Panc1 (cell line): ENCODE data around the gene SPATA31C1. TPM values are rescaled to one million over a fixed set of nuclear protein-coding genes. Genes with fewer than 3 reads are reported as not detected.

Experiments used
- ATAC-seq: fragments of 200-7000 bp; cut with Tn5 transposase; 2 replicates; pipeline ENCODE4 v1.9.1; 2020; ENCODE audit warnings: mild to moderate bottlenecking, moderate library complexity
- BruUV-seq: library from RNA; stranded (reverse); fragments of 400-500 nt; replicated peaks from 2 replicates; lab custom pipeline; 2021; lab: Mats Ljungman, UMichigan
- CTCF ChIA-PET: fragments of 300-600 bp; sonication (Branson Sonifier 250); formaldehyde crosslinking; loops from one replicate; lab custom pipeline; 2022; ENCODE audit warnings: antibody characterized with exemption; lab: Charles Lee
- POLR2A ChIA-PET: fragments of 300-600 bp; sonication (Branson Sonifier 250); formaldehyde crosslinking; loops from one replicate; lab custom pipeline; 2022; ENCODE audit warnings: antibody characterized with exemption; lab: Charles Lee
- DNase-seq: peaks from one replicate; pipeline ENCODE4 v3.0.0-alpha.2; 2010; ENCODE audit warnings: low read depth, low spot score
- H3K27ac ChIP-seq: 2 replicates; pipeline ENCODE4 v1.5.1; 2011; ENCODE audit warnings: mild to moderate bottlenecking, low read length, inconsistent platforms
- H3K27me3 ChIP-seq: fragments of 200-500 bp; sonication (Bioruptor generic); 2 replicates; pipeline ENCODE4 v1.6.0; 2014; ENCODE audit warnings: low read length, inconsistent platforms; ENCODE audit not compliant: control insufficient read depth, insufficient read depth
- H3K36me3 ChIP-seq: fragments of 200-500 bp; sonication (Bioruptor generic); 2 replicates; pipeline ENCODE4 v1.5.1; 2014; ENCODE audit warnings: inconsistent platforms, mild to moderate bottlenecking, low read length, moderate library complexity; ENCODE audit not compliant: control insufficient read depth, insufficient read depth
- H3K4me1 ChIP-seq: 2 replicates; pipeline ENCODE4 v1.5.1; 2011; ENCODE audit warnings: inconsistent platforms, mild to moderate bottlenecking, low read length, moderate library complexity; ENCODE audit not compliant: control insufficient read depth, insufficient read depth
- H3K4me3 ChIP-seq, 2 experiments: 2 replicates each; pipeline ENCODE4 v1.5.1; 2011 to 2012; ENCODE audit warnings: low read depth in 2 of 2, low read length in 2 of 2, mild to moderate bottlenecking in 2 of 2, inconsistent platforms in 1 of 2, moderate library complexity in 1 of 2
- H3K9me3 ChIP-seq: fragments of 200-500 bp; sonication (Bioruptor generic); 2 replicates; pipeline ENCODE4 v1.5.1; 2014; ENCODE audit warnings: low read depth, mild to moderate bottlenecking, inconsistent platforms, low read length, moderate library complexity; ENCODE audit not compliant: control insufficient read depth, insufficient read depth
- POLR2AphosphoS5 ChIP-seq: IDR thresholded peaks from 2 replicates; pipeline ENCODE4 v1.6.1; 2012; ENCODE audit warnings: mild to moderate bottlenecking, low read depth, low read length, moderate library complexity
- SIN3A ChIP-seq: IDR thresholded peaks from 2 replicates; pipeline ENCODE4 v1.6.1; 2012; ENCODE audit warnings: low read depth, mild to moderate bottlenecking, low read length, moderate library complexity, borderline replicate concordance; ENCODE audit not compliant: insufficient read depth
- TCF7L2 ChIP-seq: IDR thresholded peaks from 2 replicates; pipeline ENCODE4 v1.6.1; 2011; ENCODE audit warnings: mild to moderate bottlenecking, low read depth, low read length, inconsistent platforms
- in situ Hi-C: cut with HindIII; loops from 2 replicates; pipeline ENCODE4 v1.10.0; 2016; ENCODE audit warnings: low sequenced_read_pairs, low pct_unique_long_range_greater_than_20kb
- intact Hi-C: fragments of 100-400 bp; cut with micrococcal nuclease; formaldehyde crosslinking; loops from one replicate; pipeline ENCODE4 v1.10.0; 2022; ENCODE audit not compliant: unreplicated experiment
- total RNA-seq: library from RNA; stranded (reverse); gene quantifications from one replicate; pipeline ENCODE4 v1.2.1, GENCODE V29; 2021; ENCODE audit not compliant: unreplicated experiment
- TF ChIP-seq, protein P1 (sequence below): fragments of 450-650 bp; IDR thresholded peaks from 2 replicates; pipeline ENCODE4 v1.5.1; 2017; ENCODE audit warnings: mild to moderate bottlenecking
- TF ChIP-seq, protein P2 (sequence below), 2 experiments: IDR thresholded peaks; 2 replicates each; pipeline ENCODE4 v1.6.1; 2011 to 2012; ENCODE audit warnings: low read depth in 2 of 2, control low read depth in 1 of 2, low read length in 1 of 2, mild to moderate bottlenecking in 1 of 2, moderate library complexity in 1 of 2; ENCODE audit not compliant: insufficient read depth in 1 of 2

Gene SPATA31C1
- total RNA-seq, 1 experiment from 2014 or later = not detected

DNA sequence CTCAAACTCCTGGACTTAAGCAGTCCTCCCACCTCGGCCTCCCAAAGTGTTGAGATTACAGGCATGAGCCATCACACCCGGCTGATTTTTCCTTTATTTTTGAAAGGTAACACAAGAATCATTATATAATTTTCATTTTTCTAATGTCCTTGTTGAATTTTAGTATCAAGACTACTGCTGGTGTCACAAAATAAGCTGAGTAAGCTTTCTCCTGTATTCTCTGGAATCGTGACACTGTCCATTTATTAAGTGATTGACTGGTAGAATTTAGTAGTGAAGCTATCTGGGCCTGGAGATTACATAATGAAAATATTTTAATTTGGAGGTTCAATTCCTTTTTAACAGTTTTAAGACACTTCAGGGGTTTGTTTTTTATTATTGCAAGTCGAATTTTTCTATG lies 47.1 kb downstream of the SPATA31C1 start:
- H3K4me3 ChIP-seq = no peak overlapping the region
- ChIA-PET POLR2A (no interaction called here), CTCF (interaction anchor here (0.6 kb wide), 1 partner anchor 112 kb away, joined by 3 read pairs; no protein-coding TSS in a partner anchor)
- H3K27me3 ChIP-seq = no peaks in the 10 kb centered on the region
- in situ Hi-C loops (no loop called here), intact Hi-C loops (no loop called here)
- ATAC-seq = no peak
- H3K27ac ChIP-seq = no peak overlapping the region
- no peaks in the 10 kb centered on the region for H3K4me1 ChIP-seq
- no peaks in the 10 kb centered on the region for H3K36me3 ChIP-seq
- TF ChIP-seq TCF7L2 (no peak), SIN3A (no peak), POLR2AphosphoS5 (no peak)
- TF ChIP-seq, protein P1, sequence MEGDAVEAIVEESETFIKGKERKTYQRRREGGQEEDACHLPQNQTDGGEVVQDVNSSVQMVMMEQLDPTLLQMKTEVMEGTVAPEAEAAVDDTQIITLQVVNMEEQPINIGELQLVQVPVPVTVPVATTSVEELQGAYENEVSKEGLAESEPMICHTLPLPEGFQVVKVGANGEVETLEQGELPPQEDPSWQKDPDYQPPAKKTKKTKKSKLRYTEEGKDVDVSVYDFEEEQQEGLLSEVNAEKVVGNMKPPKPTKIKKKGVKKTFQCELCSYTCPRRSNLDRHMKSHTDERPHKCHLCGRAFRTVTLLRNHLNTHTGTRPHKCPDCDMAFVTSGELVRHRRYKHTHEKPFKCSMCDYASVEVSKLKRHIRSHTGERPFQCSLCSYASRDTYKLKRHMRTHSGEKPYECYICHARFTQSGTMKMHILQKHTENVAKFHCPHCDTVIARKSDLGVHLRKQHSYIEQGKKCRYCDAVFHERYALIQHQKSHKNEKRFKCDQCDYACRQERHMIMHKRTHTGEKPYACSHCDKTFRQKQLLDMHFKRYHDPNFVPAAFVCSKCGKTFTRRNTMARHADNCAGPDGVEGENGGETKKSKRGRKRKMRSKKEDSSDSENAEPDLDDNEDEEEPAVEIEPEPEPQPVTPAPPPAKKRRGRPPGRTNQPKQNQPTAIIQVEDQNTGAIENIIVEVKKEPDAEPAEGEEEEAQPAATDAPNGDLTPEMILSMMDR = no peak
- TF ChIP-seq, protein P2, sequence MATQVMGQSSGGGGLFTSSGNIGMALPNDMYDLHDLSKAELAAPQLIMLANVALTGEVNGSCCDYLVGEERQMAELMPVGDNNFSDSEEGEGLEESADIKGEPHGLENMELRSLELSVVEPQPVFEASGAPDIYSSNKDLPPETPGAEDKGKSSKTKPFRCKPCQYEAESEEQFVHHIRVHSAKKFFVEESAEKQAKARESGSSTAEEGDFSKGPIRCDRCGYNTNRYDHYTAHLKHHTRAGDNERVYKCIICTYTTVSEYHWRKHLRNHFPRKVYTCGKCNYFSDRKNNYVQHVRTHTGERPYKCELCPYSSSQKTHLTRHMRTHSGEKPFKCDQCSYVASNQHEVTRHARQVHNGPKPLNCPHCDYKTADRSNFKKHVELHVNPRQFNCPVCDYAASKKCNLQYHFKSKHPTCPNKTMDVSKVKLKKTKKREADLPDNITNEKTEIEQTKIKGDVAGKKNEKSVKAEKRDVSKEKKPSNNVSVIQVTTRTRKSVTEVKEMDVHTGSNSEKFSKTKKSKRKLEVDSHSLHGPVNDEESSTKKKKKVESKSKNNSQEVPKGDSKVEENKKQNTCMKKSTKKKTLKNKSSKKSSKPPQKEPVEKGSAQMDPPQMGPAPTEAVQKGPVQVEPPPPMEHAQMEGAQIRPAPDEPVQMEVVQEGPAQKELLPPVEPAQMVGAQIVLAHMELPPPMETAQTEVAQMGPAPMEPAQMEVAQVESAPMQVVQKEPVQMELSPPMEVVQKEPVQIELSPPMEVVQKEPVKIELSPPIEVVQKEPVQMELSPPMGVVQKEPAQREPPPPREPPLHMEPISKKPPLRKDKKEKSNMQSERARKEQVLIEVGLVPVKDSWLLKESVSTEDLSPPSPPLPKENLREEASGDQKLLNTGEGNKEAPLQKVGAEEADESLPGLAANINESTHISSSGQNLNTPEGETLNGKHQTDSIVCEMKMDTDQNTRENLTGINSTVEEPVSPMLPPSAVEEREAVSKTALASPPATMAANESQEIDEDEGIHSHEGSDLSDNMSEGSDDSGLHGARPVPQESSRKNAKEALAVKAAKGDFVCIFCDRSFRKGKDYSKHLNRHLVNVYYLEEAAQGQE (IDR thresholded peaks at IDR 0.05; ENCODE audit: insufficient read depth in 1 of 2, low read depth in 2 of 2, low read length in 1 of 2) = no peak
- H3K9me3 ChIP-seq = no peaks in the 10 kb centered on the region
- no peak for DNase-seq
- BruUV-seq = no TSS peak

DNA sequence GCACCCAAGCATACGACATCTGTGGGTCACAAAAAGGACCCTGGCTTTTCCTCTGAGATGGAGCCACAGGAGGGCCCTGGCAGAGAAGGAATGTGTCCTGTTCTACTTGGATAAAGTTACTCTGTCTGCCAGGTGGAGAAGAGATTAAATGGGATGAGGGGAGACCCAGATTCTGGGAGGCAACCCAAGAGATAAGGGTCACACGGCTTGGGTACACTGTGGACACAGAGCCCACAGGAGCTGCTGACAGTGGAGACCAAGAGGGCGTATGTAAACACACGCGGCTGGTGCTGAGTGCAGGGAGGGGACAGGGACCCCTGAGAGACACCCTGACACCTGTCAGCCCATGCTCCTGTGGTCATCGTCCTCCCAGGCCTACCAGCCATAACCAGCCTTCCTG lies 50.4 kb downstream of the SPATA31C1 start:
- CTCF ChIA-PET = no interaction called here
- no peak overlapping the region for H3K27ac ChIP-seq
- BruUV-seq = no TSS peak
- no peak for ATAC-seq
- POLR2A ChIA-PET = no interaction called here
- TF ChIP-seq TCF7L2 (no peak), POLR2AphosphoS5 (no peak), SIN3A (no peak)
- TF ChIP-seq, protein P1 = no peak
- TF ChIP-seq, protein P2 (IDR thresholded peaks at IDR 0.05; ENCODE audit: insufficient read depth in 1 of 2, low read depth in 2 of 2, low read length in 1 of 2) = no peak
- H3K27me3 ChIP-seq = no peaks in the 10 kb centered on the region
- intact Hi-C loops = no loop called here
- DNase-seq = no peak
- in situ Hi-C loops = no loop called here
- H3K4me3 ChIP-seq = no peak overlapping the region
- H3K9me3 ChIP-seq = no peaks in the 10 kb centered on the region
- no peaks in the 10 kb centered on the region for H3K36me3 ChIP-seq
- no peaks in the 10 kb centered on the region for H3K4me1 ChIP-seq
